HepG2 (cell line): ENCODE results near the gene TPPP2. TPM values are rescaled to one million over a fixed set of nuclear protein-coding genes. Genes with fewer than 3 reads are reported as not detected.

Experiments used
- ARNT ChIP-seq: fragments of 450-650 bp; IDR thresholded peaks from 2 replicates; pipeline ENCODE4 v1.6.1; 2017
- BCL6 ChIP-seq: IDR thresholded peaks from 2 replicates; pipeline ENCODE4 v1.6.1; 2016; ENCODE audit warnings: missing genetic modification reagents, missing compliant biosample characterization
- CHD4 ChIP-seq: fragments of 200-600 bp; sonication (generic); IDR thresholded peaks from 2 replicates; pipeline ENCODE4 v1.7.0; 2017; ENCODE audit warnings: mild to moderate bottlenecking, low read length, borderline replicate concordance
- HDAC6 ChIP-seq: fragments of 200-600 bp; sonication (generic); IDR thresholded peaks from 2 replicates; pipeline ENCODE4 v1.7.0; 2017; ENCODE audit warnings: mild to moderate bottlenecking, antibody characterized with exemption, low read length, low read depth
- HOXA3 ChIP-seq: sonication (generic); formaldehyde crosslinking; IDR thresholded peaks from 2 replicates; pipeline ENCODE4 v1.5.0; 2020; ENCODE audit warnings: missing genetic modification reagents
- PATZ1 ChIP-seq: sonication (generic); formaldehyde crosslinking; IDR thresholded peaks from 2 replicates; pipeline ENCODE4 v1.4.0; 2020; ENCODE audit warnings: missing genetic modification reagents
- STAT6 ChIP-seq: sonication (generic); formaldehyde crosslinking; IDR thresholded peaks from 2 replicates; pipeline ENCODE4 v1.4.0; 2020; ENCODE audit warnings: missing genetic modification reagents, mild to moderate bottlenecking, borderline replicate concordance
- ZBTB42 ChIP-seq: sonication (generic); formaldehyde crosslinking; IDR thresholded peaks from 2 replicates; pipeline ENCODE4 v1.5.0; 2020; ENCODE audit warnings: mild to moderate bottlenecking, missing genetic modification reagents
- ZNF230 ChIP-seq: sonication (generic); formaldehyde crosslinking; IDR thresholded peaks from 2 replicates; pipeline ENCODE4 v1.4.0; 2020; ENCODE audit warnings: mild to moderate bottlenecking, missing genetic modification reagents
- ZNF432 ChIP-seq: sonication (generic); formaldehyde crosslinking; IDR thresholded peaks from 2 replicates; pipeline ENCODE4 v1.5.0; 2020; ENCODE audit warnings: missing genetic modification reagents, mild to moderate bottlenecking, borderline replicate concordance
- ZNF891 ChIP-seq: sonication (generic); formaldehyde crosslinking; IDR thresholded peaks from 2 replicates; pipeline ENCODE4 v1.5.0; 2020; ENCODE audit warnings: mild to moderate bottlenecking, missing genetic modification reagents
- polyA plus RNA-seq, 8 experiments: library from polyadenylated mRNA; depleted of rRNA in 3 of 8; stranded (reverse) in 7 of 8; unstranded in 1 of 8; fragments of >200 nt; fragmentation: Illumina TruSeq in 4 of 8; extraction: Trizol in 4 of 8; gene quantifications; 2 replicates each; pipeline versions ENCODE4 v1.2.1 to v1.2.3, GENCODE V29; 2011 to 2016; ENCODE audit warnings: low read depth in 4 of 8, missing spikeins in 1 of 8, mixed read lengths in 1 of 8; ENCODE audit not compliant: insufficient read depth in 1 of 8
- total RNA-seq, 5 experiments: library from RNA; depleted of rRNA; stranded (reverse); fragments of >200 nt; fragmentation: Illumina TruSeq; extraction: Trizol; gene quantifications; 2 replicates each; pipeline ENCODE4 v1.2.3, GENCODE V29; 2016; ENCODE audit warnings: low read depth in 1 of 5
- TF ChIP-seq, protein P1 (sequence below): sonication (generic); formaldehyde crosslinking; IDR thresholded peaks from 2 replicates; pipeline ENCODE4 v1.4.0; 2020; ENCODE audit warnings: missing genetic modification reagents
- TF ChIP-seq, protein P2 (sequence below), 2 experiments: sonication (generic) in 1 of 2; formaldehyde crosslinking in 1 of 2; IDR thresholded peaks; 2 replicates each; pipeline versions ENCODE4 v1.4.0 to v1.6.1; 2018 to 2020; ENCODE audit warnings: missing genetic modification reagents in 2 of 2, borderline replicate concordance in 1 of 2, low read depth in 1 of 2, mild to moderate bottlenecking in 1 of 2, missing biosample characterization in 1 of 2
- TF ChIP-seq, protein P3 (sequence below): sonication (generic); formaldehyde crosslinking; IDR thresholded peaks from 2 replicates; pipeline ENCODE4 v1.4.0; 2020; ENCODE audit warnings: missing genetic modification reagents, mild to moderate bottlenecking, borderline replicate concordance

Gene TPPP2
- total and polyA plus RNA-seq, 2 of the 13 experiments (the other 11 are each of a cell fraction or from before 2014, with no cell fraction given): 0.58 to 4.2 TPM

GRCh38 chr14:21053184-21054122 is 23.4 kb downstream of the TPPP2 start (continued):
- TF ChIP-seq STAT6 (CRISPR knock-in tag): 0 out of 2 replicates have a peak, but pooled peaks have one; percentile 1
- TF ChIP-seq ARNT: no peak
- TF ChIP-seq ZNF432 (CRISPR knock-in tag): no peak
- no peak for TF ChIP-seq HDAC6
- TF ChIP-seq ZNF230: 0 out of 2 replicates have a peak, but pooled peaks have one; percentile 40
- TF ChIP-seq, protein P1, sequence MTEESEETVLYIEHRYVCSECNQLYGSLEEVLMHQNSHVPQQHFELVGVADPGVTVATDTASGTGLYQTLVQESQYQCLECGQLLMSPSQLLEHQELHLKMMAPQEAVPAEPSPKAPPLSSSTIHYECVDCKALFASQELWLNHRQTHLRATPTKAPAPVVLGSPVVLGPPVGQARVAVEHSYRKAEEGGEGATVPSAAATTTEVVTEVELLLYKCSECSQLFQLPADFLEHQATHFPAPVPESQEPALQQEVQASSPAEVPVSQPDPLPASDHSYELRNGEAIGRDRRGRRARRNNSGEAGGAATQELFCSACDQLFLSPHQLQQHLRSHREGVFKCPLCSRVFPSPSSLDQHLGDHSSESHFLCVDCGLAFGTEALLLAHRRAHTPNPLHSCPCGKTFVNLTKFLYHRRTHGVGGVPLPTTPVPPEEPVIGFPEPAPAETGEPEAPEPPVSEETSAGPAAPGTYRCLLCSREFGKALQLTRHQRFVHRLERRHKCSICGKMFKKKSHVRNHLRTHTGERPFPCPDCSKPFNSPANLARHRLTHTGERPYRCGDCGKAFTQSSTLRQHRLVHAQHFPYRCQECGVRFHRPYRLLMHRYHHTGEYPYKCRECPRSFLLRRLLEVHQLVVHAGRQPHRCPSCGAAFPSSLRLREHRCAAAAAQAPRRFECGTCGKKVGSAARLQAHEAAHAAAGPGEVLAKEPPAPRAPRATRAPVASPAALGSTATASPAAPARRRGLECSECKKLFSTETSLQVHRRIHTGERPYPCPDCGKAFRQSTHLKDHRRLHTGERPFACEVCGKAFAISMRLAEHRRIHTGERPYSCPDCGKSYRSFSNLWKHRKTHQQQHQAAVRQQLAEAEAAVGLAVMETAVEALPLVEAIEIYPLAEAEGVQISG: no peak
- TF ChIP-seq, protein P2, sequence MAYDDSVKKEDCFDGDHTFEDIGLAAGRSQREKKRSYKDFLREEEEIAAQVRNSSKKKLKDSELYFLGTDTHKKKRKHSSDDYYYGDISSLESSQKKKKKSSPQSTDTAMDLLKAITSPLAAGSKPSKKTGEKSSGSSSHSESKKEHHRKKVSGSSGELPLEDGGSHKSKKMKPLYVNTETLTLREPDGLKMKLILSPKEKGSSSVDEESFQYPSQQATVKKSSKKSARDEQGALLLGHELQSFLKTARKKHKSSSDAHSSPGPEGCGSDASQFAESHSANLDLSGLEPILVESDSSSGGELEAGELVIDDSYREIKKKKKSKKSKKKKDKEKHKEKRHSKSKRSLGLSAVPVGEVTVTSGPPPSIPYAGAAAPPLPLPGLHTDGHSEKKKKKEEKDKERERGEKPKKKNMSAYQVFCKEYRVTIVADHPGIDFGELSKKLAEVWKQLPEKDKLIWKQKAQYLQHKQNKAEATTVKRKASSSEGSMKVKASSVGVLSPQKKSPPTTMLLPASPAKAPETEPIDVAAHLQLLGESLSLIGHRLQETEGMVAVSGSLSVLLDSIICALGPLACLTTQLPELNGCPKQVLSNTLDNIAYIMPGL (CRISPR knock-in tag; IDR thresholded peaks at IDR 0.05; ENCODE audit: borderline replicate concordance in 1 of 2, low read depth in 1 of 2): no peak
- no peak for TF ChIP-seq PATZ1 (CRISPR knock-in tag)
- TF ChIP-seq ZBTB42 (CRISPR knock-in tag): no peak
- peak; percentile 11; the same call in 1 of the 2 replicates for TF ChIP-seq HOXA3 (CRISPR knock-in tag)
- no peak for TF ChIP-seq CHD4
- 0 out of 2 replicates have a peak, but pooled peaks have one; percentile 30 for TF ChIP-seq ZNF891 (CRISPR knock-in tag)
- 0 out of 2 replicates have a peak, but pooled peaks have one; percentile 12 for TF ChIP-seq BCL6 (CRISPR knock-in tag)
- TF ChIP-seq, protein P3, sequence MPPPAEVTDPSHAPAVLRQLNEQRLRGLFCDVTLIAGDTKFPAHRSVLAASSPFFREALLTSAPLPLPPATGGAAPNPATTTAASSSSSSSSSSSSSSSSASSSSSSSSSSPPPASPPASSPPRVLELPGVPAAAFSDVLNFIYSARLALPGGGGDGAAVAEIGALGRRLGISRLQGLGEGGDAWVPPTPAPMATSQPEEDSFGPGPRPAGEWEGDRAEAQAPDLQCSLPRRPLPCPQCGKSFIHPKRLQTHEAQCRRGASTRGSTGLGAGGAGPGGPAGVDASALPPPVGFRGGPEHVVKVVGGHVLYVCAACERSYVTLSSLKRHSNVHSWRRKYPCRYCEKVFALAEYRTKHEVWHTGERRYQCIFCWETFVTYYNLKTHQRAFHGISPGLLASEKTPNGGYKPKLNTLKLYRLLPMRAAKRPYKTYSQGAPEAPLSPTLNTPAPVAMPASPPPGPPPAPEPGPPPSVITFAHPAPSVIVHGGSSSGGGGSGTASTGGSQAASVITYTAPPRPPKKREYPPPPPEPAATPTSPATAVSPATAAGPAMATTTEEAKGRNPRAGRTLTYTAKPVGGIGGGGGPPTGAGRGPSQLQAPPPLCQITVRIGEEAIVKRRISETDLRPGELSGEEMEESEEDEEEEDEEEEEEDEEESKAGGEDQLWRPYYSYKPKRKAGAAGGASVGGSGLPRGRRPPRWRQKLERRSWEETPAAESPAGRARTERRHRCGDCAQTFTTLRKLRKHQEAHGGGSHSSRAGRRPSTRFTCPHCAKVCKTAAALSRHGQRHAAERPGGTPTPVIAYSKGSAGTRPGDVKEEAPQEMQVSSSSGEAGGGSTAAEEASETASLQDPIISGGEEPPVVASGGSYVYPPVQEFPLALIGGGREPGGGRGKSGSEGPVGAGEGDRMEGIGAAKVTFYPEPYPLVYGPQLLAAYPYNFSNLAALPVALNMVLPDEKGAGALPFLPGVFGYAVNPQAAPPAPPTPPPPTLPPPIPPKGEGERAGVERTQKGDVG (CRISPR knock-in tag): 0 out of 2 replicates have a peak, but pooled peaks have one; percentile 37
